GM23248 (cell line): ENCODE measurements around the gene FAM117A. TPM values are rescaled to one million over a fixed set of nuclear protein-coding genes. Genes with fewer than 3 reads are reported as not detected.

Experiments used
- DNase-seq: peaks from one replicate; pipeline ENCODE4 v3.0.0-alpha.2; 2015
- H2AFZ ChIP-seq: fragments of 200-600 bp; sonication (generic); 2 replicates; pipeline ENCODE4 v1.6.1; 2016; ENCODE audit warnings: antibody characterized with exemption
- H3F3A ChIP-seq: fragments of 200-600 bp; sonication (generic); 2 replicates; pipeline ENCODE4 v1.6.1; 2016; ENCODE audit warnings: mild to moderate bottlenecking, antibody characterized with exemption, mixed run types; ENCODE audit not compliant: insufficient read depth
- H3K27ac ChIP-seq: fragments of 200-600 bp; sonication (generic); 2 replicates; pipeline ENCODE4 v1.5.1; 2016; ENCODE audit warnings: mild to moderate bottlenecking
- H3K27me3 ChIP-seq: fragments of 200-600 bp; sonication (generic); replicated peaks from 2 replicates; pipeline ENCODE4 v1.6.1; 2016; ENCODE audit warnings: mild to moderate bottlenecking; ENCODE audit not compliant: insufficient read depth
- H3K36me3 ChIP-seq: fragments of 200-600 bp; sonication (generic); 2 replicates; pipeline ENCODE4 v1.6.1; 2016; ENCODE audit warnings: low read depth, mild to moderate bottlenecking
- H3K4me1 ChIP-seq: fragments of 200-600 bp; sonication (generic); 2 replicates; pipeline ENCODE4 v1.6.1; 2016; ENCODE audit warnings: mild to moderate bottlenecking; ENCODE audit not compliant: insufficient read depth
- H3K4me2 ChIP-seq: fragments of 200-600 bp; sonication (generic); one replicate; pipeline ENCODE4 v1.6.1; 2016; ENCODE audit warnings: mild to moderate bottlenecking; ENCODE audit not compliant: unreplicated experiment
- H3K4me3 ChIP-seq: fragments of 200-600 bp; sonication (generic); 2 replicates; pipeline ENCODE4 v1.5.1; 2016; ENCODE audit warnings: mild to moderate bottlenecking
- H3K79me2 ChIP-seq: fragments of 200-600 bp; sonication (generic); 2 replicates; pipeline ENCODE4 v1.6.1; 2016; ENCODE audit warnings: mild to moderate bottlenecking; ENCODE audit not compliant: insufficient read depth
- H3K9ac ChIP-seq: fragments of 200-600 bp; sonication (generic); 2 replicates; pipeline ENCODE4 v1.6.1; 2016; ENCODE audit warnings: mild to moderate bottlenecking
- H3K9me2 ChIP-seq: fragments of 200-600 bp; sonication (generic); 2 replicates; pipeline ENCODE4 v1.6.1; 2016; ENCODE audit warnings: mixed run types, mild to moderate bottlenecking, moderate library complexity; ENCODE audit not compliant: insufficient read depth
- H3K9me3 ChIP-seq: fragments of 200-600 bp; sonication (generic); one replicate; pipeline ENCODE4 v1.6.1; 2017; ENCODE audit warnings: low read depth
- H4K20me1 ChIP-seq: fragments of 200-600 bp; sonication (generic); 2 replicates; pipeline ENCODE4 v1.6.0; 2016; ENCODE audit not compliant: insufficient read depth
- EZH2 ChIP-seq: fragments of 200-600 bp; sonication (generic); IDR thresholded peaks from 2 replicates; pipeline ENCODE4 v1.6.1; 2018; ENCODE audit warnings: antibody characterized with exemption, mild to moderate bottlenecking; ENCODE audit not compliant: insufficient read depth, poor library complexity, severe bottlenecking
- EZH2phosphoT487 ChIP-seq: fragments of 200-600 bp; sonication (generic); IDR thresholded peaks from 2 replicates; pipeline ENCODE4 v1.6.1; 2018; ENCODE audit warnings: antibody characterized with exemption, moderate library complexity, mild to moderate bottlenecking, low read depth; ENCODE audit not compliant: insufficient read depth
- WGBS, 2 experiments: methylation state at CpG; one replicate each; pipeline ENCODE4 v1.1.6; 2015 to 2017; ENCODE audit warnings: low lambda C conversion rate in 2 of 2, low coverage in 1 of 2; ENCODE audit errors: missing lambda C conversion rate in 2 of 2; 5-methylcytosine and 5-hydroxymethylcytosine counted together
- in situ Hi-C: fragments of 300-500 bp; cut with MboI; formaldehyde crosslinking; loops from 2 replicates; pipeline ENCODE4 v1.15.0; 2020
- polyA plus RNA-seq: library from polyadenylated mRNA; unstranded; fragments of >200 nt; fragmentation: Nextera tagmentation; extraction: Ambion mirVana; gene quantifications from 2 replicates; pipeline ENCODE4 v1.2.1, GENCODE V29; 2016
- total RNA-seq: library from RNA; depleted of rRNA; stranded (reverse); fragments of >200 nt; shearing (Covaris generic); gene quantifications from 2 replicates; pipeline ENCODE4 v1.2.3, GENCODE V29; 2014

The FAM117A gene
- total and polyA plus RNA-seq, 2 experiments from 2014 or later, result 1.8 to 4.0 TPM

DNA sequence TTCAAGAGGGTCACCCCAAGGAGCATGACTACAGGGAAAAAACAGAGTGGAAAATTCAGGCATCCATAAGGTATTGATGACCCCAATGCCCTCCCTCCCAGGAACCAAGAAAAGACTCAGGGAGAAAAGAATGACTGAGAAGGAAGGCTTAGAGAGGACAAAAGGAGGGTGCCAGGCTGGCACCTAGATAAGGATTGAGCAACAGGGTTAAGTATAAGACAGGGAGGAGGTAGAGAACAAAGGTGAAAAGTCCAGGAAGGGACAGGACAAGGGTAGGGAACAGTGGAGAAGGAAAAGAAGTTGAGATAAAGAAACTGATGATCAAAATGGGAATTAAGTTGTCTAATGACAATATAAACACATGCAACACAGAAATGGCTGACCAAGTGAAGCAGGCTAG, 58.7 kb downstream of the FAM117A start:
- Histone ChIP-seq H4K20me1 (no peaks in the 10 kb centered on the region), H3K9ac (no peak overlapping the region), H3K36me3 (peaks cover 27% of the 10 kb centered on the region), H3K79me2 (peaks cover 25% of the 10 kb centered on the region), H3K4me2 (no peak overlapping the region), H3K9me2 (no peaks in the 10 kb centered on the region), H3K4me3 (no peak overlapping the region), H3K27me3 (no peaks in the 10 kb centered on the region), H3K4me1 (peaks cover 15% of the 10 kb centered on the region), H3K27ac (no peak overlapping the region), H3F3A (0 out of 2 replicates have a peak, but pooled peaks cover 4% of the 10 kb centered on the region), H3K9me3 (no peaks in the 10 kb centered on the region), H2AFZ (no peak overlapping the region)
- DNase-seq, result no peak
- no peak for TF ChIP-seq EZH2phosphoT487
- TF ChIP-seq EZH2, result no peak
- in situ Hi-C loops, result loop anchor here (5.0 to 10.0 kb wide), 2 partner anchors 67 to 140 kb away; partner anchors contain the start of gene TAC4

- in situ Hi-C loops, result loop anchor here (10.0 kb wide), 1 partner anchor 141 kb away; the partner anchor contains the start of gene TAC4
Observed at GRCh38 chr17:49703557-49704277, 60.2 kb downstream of the FAM117A start.

GRCh38 chr17:49700960-49701359, 63.0 kb downstream of the FAM117A start:
- Histone ChIP-seq H3F3A (0 out of 2 replicates have a peak, but pooled peaks cover 4% of the 10 kb centered on the region), H3K4me3 (no peak overlapping the region), H3K79me2 (peaks cover 6% of the 10 kb centered on the region), H3K9me2 (no peaks in the 10 kb centered on the region), H3K36me3 (peaks cover 27% of the 10 kb centered on the region), H3K9me3 (no peaks in the 10 kb centered on the region), H3K27me3 (no peaks in the 10 kb centered on the region), H3K4me1 (no peaks in the 10 kb centered on the region), H2AFZ (no peak overlapping the region), H4K20me1 (no peaks in the 10 kb centered on the region), H3K27ac (no peak overlapping the region), H3K4me2 (no peak overlapping the region), H3K9ac (no peak overlapping the region)
- in situ Hi-C loops, result loop anchor here (10.0 kb wide), 1 partner anchor 144 kb away; the partner anchor contains the start of gene TAC4
- 81 to 83% methylated on average over 6 of the region's 6 CpGs for WGBS, 2 experiments
- no peak for DNase-seq
- TF ChIP-seq EZH2 (no peak), EZH2phosphoT487 (no peak)

More at GRCh38 chr17:49703557-49704277, 60.2 kb downstream of the FAM117A start:
- Histone ChIP-seq H3K79me2 (peaks cover 25% of the 10 kb centered on the region), H3F3A (0 out of 2 replicates have a peak, but pooled peaks cover 4% of the 10 kb centered on the region), H3K9me2 (no peaks in the 10 kb centered on the region), H3K27ac (no peak overlapping the region), H3K9me3 (no peaks in the 10 kb centered on the region), H2AFZ (no peak overlapping the region), H3K27me3 (no peaks in the 10 kb centered on the region), H3K4me2 (no peak overlapping the region), H3K9ac (no peak overlapping the region), H3K4me3 (no peak overlapping the region), H3K36me3 (peaks cover 27% of the 10 kb centered on the region), H3K4me1 (peaks cover 10% of the 10 kb centered on the region), H4K20me1 (no peaks in the 10 kb centered on the region)
- no peak for TF ChIP-seq EZH2
- no peak for TF ChIP-seq EZH2phosphoT487
- DNase-seq, result peak; percentile 73
- WGBS, 2 experiments, result 51 to 53% methylated on average over 6 of the region's 6 CpGs

DNA sequence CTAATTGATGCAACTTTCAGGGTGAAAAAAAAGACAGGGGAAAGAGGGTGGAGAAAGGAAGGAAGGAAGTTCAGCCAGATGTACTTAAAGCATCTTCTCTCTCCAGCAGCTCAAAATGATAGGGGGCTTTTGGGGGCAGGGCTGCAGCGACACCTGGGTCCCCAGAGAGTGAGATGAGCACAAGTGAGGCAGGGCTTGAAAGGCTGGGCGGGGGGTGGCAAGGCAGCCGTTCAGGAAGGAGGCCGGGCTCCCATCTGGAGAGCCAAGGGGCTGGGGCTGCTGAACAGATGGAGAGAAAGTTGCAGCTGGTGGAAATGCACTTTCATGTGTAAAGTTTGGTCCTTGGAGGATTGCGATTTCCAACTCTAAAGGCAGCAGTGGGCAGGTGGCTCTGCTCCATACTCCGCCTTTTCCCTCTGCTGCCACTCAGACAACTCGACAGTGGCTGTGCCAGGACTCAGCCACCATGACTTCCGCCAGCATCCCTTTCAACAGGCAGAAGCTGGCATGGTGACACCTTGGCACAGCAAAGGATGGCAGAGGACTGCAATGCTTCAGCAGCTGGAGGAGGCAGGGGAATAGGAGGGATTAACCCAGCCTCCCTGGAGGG, 63.9 kb downstream of the FAM117A start:
- Histone ChIP-seq H4K20me1 (no peaks in the 10 kb centered on the region), H3K4me2 (no peak overlapping the region), H2AFZ (no peak overlapping the region), H3K36me3 (peaks cover 26% of the 10 kb centered on the region), H3F3A (0 out of 2 replicates have a peak, but pooled peaks cover 4% of the 10 kb centered on the region), H3K27ac (no peak overlapping the region), H3K4me1 (no peaks in the 10 kb centered on the region), H3K9ac (no peak overlapping the region), H3K9me3 (no peaks in the 10 kb centered on the region), H3K9me2 (no peaks in the 10 kb centered on the region), H3K79me2 (no peaks in the 10 kb centered on the region), H3K4me3 (no peak overlapping the region), H3K27me3 (no peaks in the 10 kb centered on the region)
- TF ChIP-seq EZH2phosphoT487, result no peak
- TF ChIP-seq EZH2, result no peak
- in situ Hi-C loops, result loop anchor here (10.0 kb wide), 2 partner anchors 145 to 275 kb away; partner anchors contain the start of gene TAC4
- DNase-seq, result no peak
- WGBS, 2 experiments, result 41 to 48% methylated on average over 8 of the region's 8 CpGs
